HG02678 (cell line): ENCODE measurements around the gene CCER1.
"Not testable (repeated sequence)": the region's sequence is repeated elsewhere in the genome, so short reads cannot be mapped to it uniquely, and the experiment has no call there.

Source experiments
- ATAC-seq: cut with Tn5 transposase; IDR thresholded peaks from one replicate; pipeline ENCODE4 v1.9.1; 2021; ENCODE audit warnings: mild to moderate bottlenecking, moderate library complexity; ENCODE audit not compliant: unreplicated experiment

The CCER1 gene

GRCh38 chr12:90954921-90955320 lies at the start of gene CCER1:
CCER1 (minus strand) TSS chr12:90955176; CDS start chr12:90954742, 434 bp downstream.
- no peak for ATAC-seq

- ATAC-seq, result no peak
Observed at GRCh38 chr12:91003737-91004136, 48.8 kb upstream of the CCER1 start.

- ATAC-seq, result no peak
Observed at GRCh38 chr12:91001306-91001705, 46.3 kb upstream of the CCER1 start.

- ATAC-seq, result no peak
Observed at GRCh38 chr12:90999966-91000365, 45.0 kb upstream of the CCER1 start.

GRCh38 chr12:90999527-90999926 lies 44.6 kb upstream of the CCER1 start:
- ATAC-seq, result no peak

- no peak for ATAC-seq
Observed at GRCh38 chr12:90995010-90995409, 40.0 kb upstream of the CCER1 start.

- ATAC-seq, result no peak
Observed at GRCh38 chr12:90991952-90992465, 37.0 kb upstream of the CCER1 start.

- no peak for ATAC-seq
Observed at GRCh38 chr12:90990611-90991010, 35.6 kb upstream of the CCER1 start.

- no peak for ATAC-seq
Observed at GRCh38 chr12:90989686-90990111, 34.7 kb upstream of the CCER1 start.

- ATAC-seq, result peak; percentile 52
Observed at GRCh38 chr12:90987520-90987919, 32.5 kb upstream of the CCER1 start.

- ATAC-seq, result no peak
Observed at GRCh38 chr12:90987101-90987500, 32.1 kb upstream of the CCER1 start.

- ATAC-seq, result not testable (repeated sequence)
Observed at GRCh38 chr12:90985331-90985730, 30.4 kb upstream of the CCER1 start.

GRCh38 chr12:90984114-90984513 lies 29.1 kb upstream of the CCER1 start:
- no peak for ATAC-seq

GRCh38 chr12:90982170-90982569 lies 27.2 kb upstream of the CCER1 start:
- ATAC-seq, result no peak

- no peak for ATAC-seq
Observed at GRCh38 chr12:90979951-90980350, 25.0 kb upstream of the CCER1 start.

GRCh38 chr12:90979019-90979418 lies 24.0 kb upstream of the CCER1 start:
- no peak for ATAC-seq

GRCh38 chr12:90978117-90978770 lies 23.3 kb upstream of the CCER1 start:
- peak; percentile 77 for ATAC-seq

GRCh38 chr12:90977224-90977623 lies 22.2 kb upstream of the CCER1 start:
- no peak for ATAC-seq

GRCh38 chr12:90974286-90974685 lies 19.3 kb upstream of the CCER1 start:
- ATAC-seq, result no peak

GRCh38 chr12:90972226-90972625 lies 17.2 kb upstream of the CCER1 start:
- no peak for ATAC-seq

GRCh38 chr12:90970911-90971310 lies 15.9 kb upstream of the CCER1 start:
- no peak for ATAC-seq

- no peak for ATAC-seq
Observed at GRCh38 chr12:90970471-90970870, 15.5 kb upstream of the CCER1 start.

- no peak for ATAC-seq
Observed at GRCh38 chr12:90969851-90970250, 14.9 kb upstream of the CCER1 start.
